NCI-H2107 treated with DMSO at 0.1 percent for 48 hours (cell line): Measurements from ENCODE around the gene ELOB.

Source experiments
- DNase-seq: peaks from one replicate; lab custom pipeline; 2025; ENCODE audit not compliant: unreplicated experiment; lab: John Stamatoyannopoulos, UW

ELOB gene

GRCh38 chr16:2777231-2777902 is at the start of gene ELOB:
TSS of gene ELOB (minus strand) at chr16:2777280. CDS start at chr16:2777239, 41 bp downstream.
- peak; percentile 36 for DNase-seq

GRCh38 chr16:2825906-2826305 is 48.8 kb upstream of the ELOB start:
- DNase-seq, result no peak

- DNase-seq, result no peak
These were observed 48.1 kb upstream of the ELOB start for GRCh38 chr16:2825049-2825742.

- DNase-seq, result no peak
These were observed 47.5 kb upstream of the ELOB start for GRCh38 chr16:2824626-2825025.

- no peak for DNase-seq
These were observed 45.4 kb upstream of the ELOB start for GRCh38 chr16:2822496-2822895.

GRCh38 chr16:2822158-2822495 is 45.0 kb upstream of the ELOB start:
- DNase-seq, result no peak

- no peak for DNase-seq
These were observed 44.5 kb upstream of the ELOB start for GRCh38 chr16:2821487-2822157.

- DNase-seq, result no peak
These were observed 43.9 kb upstream of the ELOB start for GRCh38 chr16:2820836-2821486.

- DNase-seq, result no peak
These were observed 43.1 kb upstream of the ELOB start for GRCh38 chr16:2819939-2820835.

- no peak for DNase-seq
These were observed 42.3 kb upstream of the ELOB start for GRCh38 chr16:2819179-2819938.

- no peak for DNase-seq
These were observed 41.3 kb upstream of the ELOB start for GRCh38 chr16:2818272-2818876.

- no peak for DNase-seq
These were observed 40.5 kb upstream of the ELOB start for GRCh38 chr16:2817340-2818271.

- DNase-seq, result no peak
These were observed 39.8 kb upstream of the ELOB start, which contains the start of gene PRSS21 for GRCh38 chr16:2816751-2817339. TSS of gene PRSS21 (plus strand) at chr16:2817237. CDS start at chr16:2817269, 32 bp downstream.

- DNase-seq, result no peak
These were observed 38.3 kb upstream of the ELOB start for GRCh38 chr16:2815299-2815771.

- DNase-seq, result no peak
These were observed 37.6 kb upstream of the ELOB start for GRCh38 chr16:2814551-2815298.

GRCh38 chr16:2813771-2814221 is 36.7 kb upstream of the ELOB start:
- DNase-seq, result no peak
